GM21528 (cell line): ENCODE data around the gene ADGRL2.

Experiments
- ATAC-seq: cut with Tn5 transposase; IDR thresholded peaks from one replicate; pipeline ENCODE4 v1.9.1; 2021; ENCODE audit warnings: mild to moderate bottlenecking, moderate library complexity; ENCODE audit not compliant: unreplicated experiment, low FRiP score

The ADGRL2 gene

GRCh38 chr1:81894867-81895266, 94.1 kb downstream of the ADGRL2 start:
- no peak for ATAC-seq

GRCh38 chr1:81899214-81899821, 98.6 kb downstream of the ADGRL2 start:
- no peak for ATAC-seq

GRCh38 chr1:81907575-81907974, 106.8 kb downstream of the ADGRL2 start:
- ATAC-seq = no peak

- no peak for ATAC-seq
These were observed 111.6 kb downstream of the ADGRL2 start for GRCh38 chr1:81912383-81912782.

GRCh38 chr1:81915937-81916336, 115.2 kb downstream of the ADGRL2 start:
- no peak for ATAC-seq

GRCh38 chr1:81920245-81920740, 119.6 kb downstream of the ADGRL2 start:
- ATAC-seq = no peak

- no peak for ATAC-seq
These were observed 120.2 kb downstream of the ADGRL2 start for GRCh38 chr1:81920886-81921285.

- no peak for ATAC-seq
These were observed 120.6 kb downstream of the ADGRL2 start for GRCh38 chr1:81921344-81921743.

- no peak for ATAC-seq
These were observed 121.2 kb downstream of the ADGRL2 start for GRCh38 chr1:81921851-81922462.

- no peak for ATAC-seq
These were observed 122.2 kb downstream of the ADGRL2 start for GRCh38 chr1:81922955-81923354.

GRCh38 chr1:81929106-81929505, 128.4 kb downstream of the ADGRL2 start:
- ATAC-seq = no peak

GRCh38 chr1:81936853-81937252, 136.1 kb downstream of the ADGRL2 start:
- no peak for ATAC-seq

- no peak for ATAC-seq
These were observed 137.2 kb downstream of the ADGRL2 start for GRCh38 chr1:81937791-81938450.

GRCh38 chr1:81948495-81948894, 147.8 kb downstream of the ADGRL2 start:
- no peak for ATAC-seq

GRCh38 chr1:81949421-81949820, 148.7 kb downstream of the ADGRL2 start:
- ATAC-seq = no peak

GRCh38 chr1:81950037-81950436, 149.3 kb downstream of the ADGRL2 start:
- ATAC-seq = no peak

GRCh38 chr1:81950591-81951244, 150.0 kb downstream of the ADGRL2 start:
- ATAC-seq = no peak

- ATAC-seq = no peak
These were observed 153.8 kb downstream of the ADGRL2 start for GRCh38 chr1:81954534-81955020.

- no peak for ATAC-seq
These were observed 167.2 kb downstream of the ADGRL2 start for GRCh38 chr1:81967951-81968350.

GRCh38 chr1:81970416-81970815, 169.7 kb downstream of the ADGRL2 start:
- no peak for ATAC-seq

GRCh38 chr1:81974222-81974841, 173.6 kb downstream of the ADGRL2 start:
- ATAC-seq = no peak
